ENCODE measurements around the gene NOTCH4. TPM values are rescaled to one million over a fixed set of nuclear protein-coding genes. Genes with fewer than 3 reads are reported as not detected.

NOTCH4 gene
- total and polyA plus RNA-seq, 9 of the 15 experiments (the other 6 are each of a cell fraction or from before 2014, with no cell fraction given): 0.24 to 4.3 (median 1.7) TPM

DNA sequence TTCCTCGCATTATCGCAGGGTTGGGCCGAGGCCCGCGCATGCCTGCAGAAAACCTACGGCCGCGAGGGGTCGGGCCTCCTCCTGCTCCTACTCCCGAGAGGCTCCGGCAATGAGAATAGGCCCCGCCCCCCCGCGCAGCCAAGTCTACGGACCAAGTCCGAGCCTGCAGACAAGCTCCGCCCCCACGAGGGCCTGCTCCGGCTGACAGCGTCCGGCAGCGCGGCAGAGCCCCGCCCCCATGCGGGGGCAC lies 28.3 kb downstream of the NOTCH4 start:
- peak overlapping the region in 1 of 2 experiments; percentile 97; a peak in 2 of 4 replicates for H3K9ac ChIP-seq (ENCODE audit: insufficient read depth in 1 of 2, low read depth in 2 of 2, low read length in 2 of 2)
- no peaks in the 10 kb centered on the region; a peak in 1 of 5 replicates for H3K27me3 ChIP-seq (ENCODE audit: control insufficient read depth in 2 of 2, insufficient read depth in 2 of 2, low read length in 2 of 2)
- H3K4me3 ChIP-seq: peak overlapping the region; percentile 63
- in situ Hi-C loops (cut with MboI): no loop called here
- no peaks in the 10 kb centered on the region for H3K9me3 ChIP-seq (replicated peaks; ENCODE audit: control insufficient read depth, insufficient read depth, low read depth, low read length)
- FAIRE-seq (peak; percentile 99), ATAC-seq (peak; percentile 91), DNase-seq (ENCODE audit: extremely low read depth in 1 of 4, low spot score in 3 of 4) (peak; percentile 96 to 100 (median 97))
- ChIA-PET CTCF (ENCODE audit: low intra/inter-chr PET ratio) (interaction anchor here (0.7 to 1.1 kb wide), 2 partner anchors 20 to 76 kb away, joined by 3 to 4 read pairs; no protein-coding TSS in a partner anchor), POLR2A (interaction anchor here (0.6 to 2.1 kb wide), 21 partner anchors 8 to 1076 kb away, joined by 3 to 23 read pairs (median 3); partner anchors contain the start of genes FKBPL, RNF5, RPS18 and VPS52)
- 2% methylated on average over 13 of the region's 25 CpGs for WGBS (ENCODE audit: insufficient coverage, low coverage, missing lambda C conversion rate)
- intact Hi-C loops (cut with micrococcal nuclease): loop anchor here (1.0 to 10.0 kb wide), 8 partner anchors 19 to 777 kb away; partner anchors contain the start of genes AGPAT1, FKBPL, PPT2 and ZBTB12
- H3K27ac ChIP-seq (ENCODE audit: extremely low read depth, low read depth, low read length): no peak overlapping the region
- H3K4me2 ChIP-seq (ENCODE audit: insufficient read depth, low read length): peak overlapping the region; percentile 89; the same call in 1 of the 2 replicates
- no peaks in the 10 kb centered on the region for H3K9me1 ChIP-seq (ENCODE audit: control insufficient read depth, insufficient read depth, low read length)
- H2AFZ ChIP-seq (ENCODE audit: low read depth, low read length): no peak overlapping the region
- H3K79me2 ChIP-seq (ENCODE audit: control insufficient read depth, insufficient read depth, low read length): peaks cover 31% of the 10 kb centered on the region
- H4K20me1 ChIP-seq (replicated peaks; ENCODE audit: control insufficient read depth, insufficient read depth, low read length): no peaks in the 10 kb centered on the region
- no TSS peak for BruUV-seq (replicated peaks)
- peaks cover 60 to 61% of the 10 kb centered on the region in 2 experiments for H3K4me1 ChIP-seq (replicated peaks in 1 of 2; ENCODE audit: control insufficient read depth in 2 of 2, insufficient read depth in 2 of 2, low read length in 2 of 2)
- no peaks in the 10 kb centered on the region; the same call in 2 of the 3 replicates for H3K36me3 ChIP-seq (ENCODE audit: control insufficient read depth, insufficient read depth, low read length)
- TF ChIP-seq MIER1 (IDR thresholded peaks at IDR 0.05; ENCODE audit: low read depth) (no peak), BRF1 (IDR thresholded peaks at IDR 0.05; ENCODE audit: borderline replicate concordance, extremely low read depth, insufficient read length) (no peak), HNRNPL (IDR thresholded peaks at IDR 0.05; ENCODE audit: low read depth, low read length) (no peak; the same call in 1 of the 2 replicates), PPARD (CRISPR knock-in tag; IDR thresholded peaks at IDR 0.05) (no peak), EGR1 (conservative IDR thresholded peaks at IDR 0.05) (peak; percentile 99), NR2C1 (IDR thresholded peaks at IDR 0.05) (no peak), NR2C1 (tag; IDR thresholded peaks at IDR 0.05) (no peak), FOXM1 (IDR thresholded peaks at IDR 0.05; ENCODE audit: low read depth) (no peak), FOXM1 (CRISPR knock-in tag; IDR thresholded peaks at IDR 0.05; ENCODE audit: low read depth) (0 out of 2 replicates have a peak, but pooled peaks have one; percentile 77), ZNF121 (CRISPR knock-in tag; conservative IDR thresholded peaks at IDR 0.05) (no peak), ESRRB (CRISPR knock-in tag; IDR thresholded peaks at IDR 0.05; ENCODE audit: borderline replicate concordance) (no peak), NFIC (IDR thresholded peaks at IDR 0.05) (no peak), NCOA1 (IDR thresholded peaks at IDR 0.05; ENCODE audit: low read depth) (no peak), ZNF79 (CRISPR knock-in tag; IDR thresholded peaks at IDR 0.05; ENCODE audit: low read depth) (no peak), BMI1 (IDR thresholded peaks at IDR 0.05; ENCODE audit: low read length) (no peak)
- TF ChIP-seq, protein P1, sequence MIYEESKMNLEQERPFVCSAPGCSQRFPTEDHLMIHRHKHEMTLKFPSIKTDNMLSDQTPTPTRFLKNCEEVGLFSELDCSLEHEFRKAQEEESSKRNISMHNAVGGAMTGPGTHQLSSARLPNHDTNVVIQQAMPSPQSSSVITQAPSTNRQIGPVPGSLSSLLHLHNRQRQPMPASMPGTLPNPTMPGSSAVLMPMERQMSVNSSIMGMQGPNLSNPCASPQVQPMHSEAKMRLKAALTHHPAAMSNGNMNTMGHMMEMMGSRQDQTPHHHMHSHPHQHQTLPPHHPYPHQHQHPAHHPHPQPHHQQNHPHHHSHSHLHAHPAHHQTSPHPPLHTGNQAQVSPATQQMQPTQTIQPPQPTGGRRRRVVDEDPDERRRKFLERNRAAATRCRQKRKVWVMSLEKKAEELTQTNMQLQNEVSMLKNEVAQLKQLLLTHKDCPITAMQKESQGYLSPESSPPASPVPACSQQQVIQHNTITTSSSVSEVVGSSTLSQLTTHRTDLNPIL (CRISPR knock-in tag; IDR thresholded peaks at IDR 0.05): no peak
- TF ChIP-seq, protein P2, sequence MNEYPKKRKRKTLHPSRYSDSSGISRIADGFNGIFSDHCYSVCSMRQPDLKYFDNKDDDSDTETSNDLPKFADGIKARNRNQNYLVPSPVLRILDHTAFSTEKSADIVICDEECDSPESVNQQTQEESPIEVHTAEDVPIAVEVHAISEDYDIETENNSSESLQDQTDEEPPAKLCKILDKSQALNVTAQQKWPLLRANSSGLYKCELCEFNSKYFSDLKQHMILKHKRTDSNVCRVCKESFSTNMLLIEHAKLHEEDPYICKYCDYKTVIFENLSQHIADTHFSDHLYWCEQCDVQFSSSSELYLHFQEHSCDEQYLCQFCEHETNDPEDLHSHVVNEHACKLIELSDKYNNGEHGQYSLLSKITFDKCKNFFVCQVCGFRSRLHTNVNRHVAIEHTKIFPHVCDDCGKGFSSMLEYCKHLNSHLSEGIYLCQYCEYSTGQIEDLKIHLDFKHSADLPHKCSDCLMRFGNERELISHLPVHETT (CRISPR knock-in tag; conservative IDR thresholded peaks at IDR 0.05 in 1 of 2, IDR thresholded peaks at IDR 0.05 in 1 of 2): no peak
- TF ChIP-seq, protein P3, sequence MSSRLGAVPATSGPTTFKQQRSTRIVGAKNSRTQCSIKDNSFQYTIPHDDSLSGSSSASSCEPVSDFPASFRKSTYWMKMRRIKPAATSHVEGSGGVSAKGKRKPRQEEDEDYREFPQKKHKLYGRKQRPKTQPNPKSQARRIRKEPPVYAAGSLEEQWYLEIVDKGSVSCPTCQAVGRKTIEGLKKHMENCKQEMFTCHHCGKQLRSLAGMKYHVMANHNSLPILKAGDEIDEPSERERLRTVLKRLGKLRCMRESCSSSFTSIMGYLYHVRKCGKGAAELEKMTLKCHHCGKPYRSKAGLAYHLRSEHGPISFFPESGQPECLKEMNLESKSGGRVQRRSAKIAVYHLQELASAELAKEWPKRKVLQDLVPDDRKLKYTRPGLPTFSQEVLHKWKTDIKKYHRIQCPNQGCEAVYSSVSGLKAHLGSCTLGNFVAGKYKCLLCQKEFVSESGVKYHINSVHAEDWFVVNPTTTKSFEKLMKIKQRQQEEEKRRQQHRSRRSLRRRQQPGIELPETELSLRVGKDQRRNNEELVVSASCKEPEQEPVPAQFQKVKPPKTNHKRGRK (tag; IDR thresholded peaks at IDR 0.05): no peak
- TF ChIP-seq, protein P4, sequence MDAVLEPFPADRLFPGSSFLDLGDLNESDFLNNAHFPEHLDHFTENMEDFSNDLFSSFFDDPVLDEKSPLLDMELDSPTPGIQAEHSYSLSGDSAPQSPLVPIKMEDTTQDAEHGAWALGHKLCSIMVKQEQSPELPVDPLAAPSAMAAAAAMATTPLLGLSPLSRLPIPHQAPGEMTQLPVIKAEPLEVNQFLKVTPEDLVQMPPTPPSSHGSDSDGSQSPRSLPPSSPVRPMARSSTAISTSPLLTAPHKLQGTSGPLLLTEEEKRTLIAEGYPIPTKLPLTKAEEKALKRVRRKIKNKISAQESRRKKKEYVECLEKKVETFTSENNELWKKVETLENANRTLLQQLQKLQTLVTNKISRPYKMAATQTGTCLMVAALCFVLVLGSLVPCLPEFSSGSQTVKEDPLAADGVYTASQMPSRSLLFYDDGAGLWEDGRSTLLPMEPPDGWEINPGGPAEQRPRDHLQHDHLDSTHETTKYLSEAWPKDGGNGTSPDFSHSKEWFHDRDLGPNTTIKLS (IDR thresholded peaks at IDR 0.05; ENCODE audit: borderline replicate concordance, low read depth): no peak

Measured in K562 (cell line).